HG02970 (cell line): ENCODE data around the gene EHMT1.
A peak's percentile ranks its signal among the peaks of the same experiment; 100 is the strongest.

Experiments used
- ATAC-seq: cut with Tn5 transposase; IDR thresholded peaks from one replicate; pipeline ENCODE4 v1.9.1; 2021; ENCODE audit warnings: mild to moderate bottlenecking, moderate library complexity, moderate number of reproducible peaks; ENCODE audit not compliant: unreplicated experiment, low FRiP score

Gene EHMT1

DNA sequence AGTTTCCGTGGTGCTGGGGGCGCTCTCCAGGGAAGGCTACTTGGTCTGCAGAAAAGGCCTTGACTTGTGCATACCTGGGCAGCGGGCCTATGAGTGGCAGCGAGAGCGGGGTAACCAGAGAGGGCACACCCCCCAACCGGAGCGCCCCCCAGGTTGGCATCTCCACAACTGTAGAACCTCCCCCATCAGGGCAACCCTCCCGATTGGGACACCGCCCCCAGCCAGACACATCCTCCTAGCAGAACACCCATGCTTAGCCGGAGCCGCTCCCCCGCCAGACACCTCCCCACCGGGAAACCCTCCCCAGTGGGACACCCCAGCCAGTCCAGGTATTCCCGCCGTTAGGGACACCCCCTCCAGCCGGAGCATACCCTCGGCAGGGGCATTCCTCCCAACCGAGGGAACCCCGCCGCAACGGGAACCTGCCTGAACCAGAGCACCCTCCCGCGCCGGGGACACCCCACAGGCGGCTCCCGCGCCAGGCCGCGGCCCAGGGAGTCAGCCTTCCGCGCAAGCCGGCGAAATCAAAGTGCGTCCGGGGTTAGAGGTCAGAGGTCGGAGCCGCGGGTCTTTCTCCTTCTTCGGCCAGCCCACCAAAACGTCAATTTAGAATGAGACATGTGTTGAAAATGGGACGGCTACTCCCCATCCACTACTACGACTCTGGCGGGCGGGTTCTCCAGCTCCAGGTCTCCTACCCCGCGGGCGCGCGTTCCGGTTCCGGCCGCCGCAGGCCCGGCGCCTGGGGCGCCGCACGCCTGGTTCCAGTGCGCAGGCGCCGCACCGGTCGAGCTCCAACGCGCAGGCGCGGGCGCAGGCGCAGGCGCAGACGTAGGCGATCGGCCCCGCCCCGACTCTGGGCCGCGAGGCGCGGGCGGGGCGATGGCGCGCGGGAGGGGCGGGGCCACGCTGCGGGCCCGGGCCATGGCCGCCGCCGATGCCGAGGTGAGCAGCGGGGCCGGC, at the start of gene EHMT1:
TSS of gene EHMT1 (plus strand) at position 901 of the 963 bp plus-strand sequence. CDS start at position 925, 24 bp downstream.
- peak; percentile 81 for ATAC-seq

DNA sequence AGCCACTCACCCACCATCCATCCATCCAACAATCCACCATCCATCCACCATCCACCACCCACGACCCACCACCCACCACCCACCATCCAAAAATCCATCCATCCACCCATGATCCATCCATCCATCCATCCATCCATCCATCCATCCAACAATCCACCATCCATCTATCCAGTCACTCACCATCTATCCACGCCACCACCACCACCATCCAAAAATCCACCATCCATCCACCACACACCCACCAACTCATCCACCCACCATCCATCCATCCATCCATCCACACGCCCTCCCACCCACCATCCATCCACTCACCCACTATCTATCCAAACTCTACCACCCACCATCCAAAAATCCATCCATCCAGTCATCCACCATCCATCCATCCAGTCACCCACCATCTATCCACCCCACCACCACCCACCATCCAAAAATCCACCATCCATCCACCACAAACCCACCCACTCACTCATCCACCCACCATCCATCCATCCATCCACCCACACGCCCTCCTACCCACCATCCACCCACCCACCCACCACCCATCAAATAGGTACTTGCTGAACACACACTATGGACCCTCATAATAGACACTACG, 49.1 kb upstream of the EHMT1 start:
- no peak for ATAC-seq

DNA sequence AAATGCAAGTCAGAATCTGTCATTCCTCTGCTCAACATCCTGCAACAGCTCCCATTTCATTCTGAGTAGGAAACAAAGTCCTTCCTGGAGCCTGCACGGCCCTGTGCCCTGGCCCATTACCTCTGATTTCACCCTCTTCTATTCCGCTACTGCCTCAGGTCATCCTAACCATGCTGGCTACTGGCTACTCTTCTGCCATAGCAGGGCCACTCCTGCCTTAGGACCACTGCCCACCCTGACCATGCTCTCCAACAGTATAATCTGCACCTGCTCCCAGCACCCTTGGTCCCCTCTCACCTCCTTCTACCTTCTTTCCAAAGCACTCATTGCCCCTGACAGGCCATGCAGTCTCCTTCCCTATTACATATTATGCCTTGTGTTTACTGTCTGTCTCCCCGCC, 48.2 kb upstream of the EHMT1 start:
- no peak for ATAC-seq

DNA sequence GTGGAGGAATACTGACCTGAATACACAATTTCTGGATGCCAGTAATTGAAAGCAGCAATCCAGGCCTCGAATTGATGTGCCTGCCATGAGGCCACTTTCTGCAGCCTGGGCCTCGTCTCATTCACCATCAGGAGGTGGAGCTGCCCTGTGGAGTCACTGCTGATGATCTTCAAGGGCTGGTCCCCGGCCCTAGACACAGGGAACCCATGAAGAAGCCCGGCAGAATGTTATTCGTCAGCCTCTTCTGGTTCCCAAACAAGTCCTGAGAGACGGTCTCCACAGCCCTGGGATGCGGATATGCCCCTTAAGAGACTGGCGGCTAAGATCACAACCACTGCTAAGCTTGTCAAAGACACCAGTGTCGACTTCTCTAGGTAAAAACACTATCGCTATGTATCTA, 44.6 kb upstream of the EHMT1 start:
- ATAC-seq, result no peak

DNA sequence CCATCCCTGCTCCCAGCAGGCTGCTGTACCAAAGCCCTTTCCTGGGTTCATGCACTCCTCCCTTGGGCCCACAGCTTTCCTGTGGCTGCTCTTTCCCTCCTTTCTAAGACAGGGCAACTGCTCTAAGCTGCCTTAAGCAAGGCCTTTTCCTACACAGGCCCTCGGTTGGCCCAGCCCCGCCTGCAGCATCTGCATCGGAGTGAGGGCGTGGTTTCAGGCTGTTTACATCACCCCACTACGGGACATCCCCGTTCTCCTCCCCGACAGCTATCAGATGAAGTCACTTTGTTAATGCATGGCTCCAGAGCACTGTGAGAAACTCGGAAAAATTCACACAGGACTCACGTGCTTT, 43.5 kb upstream of the EHMT1 start:
- ATAC-seq, result no peak

DNA sequence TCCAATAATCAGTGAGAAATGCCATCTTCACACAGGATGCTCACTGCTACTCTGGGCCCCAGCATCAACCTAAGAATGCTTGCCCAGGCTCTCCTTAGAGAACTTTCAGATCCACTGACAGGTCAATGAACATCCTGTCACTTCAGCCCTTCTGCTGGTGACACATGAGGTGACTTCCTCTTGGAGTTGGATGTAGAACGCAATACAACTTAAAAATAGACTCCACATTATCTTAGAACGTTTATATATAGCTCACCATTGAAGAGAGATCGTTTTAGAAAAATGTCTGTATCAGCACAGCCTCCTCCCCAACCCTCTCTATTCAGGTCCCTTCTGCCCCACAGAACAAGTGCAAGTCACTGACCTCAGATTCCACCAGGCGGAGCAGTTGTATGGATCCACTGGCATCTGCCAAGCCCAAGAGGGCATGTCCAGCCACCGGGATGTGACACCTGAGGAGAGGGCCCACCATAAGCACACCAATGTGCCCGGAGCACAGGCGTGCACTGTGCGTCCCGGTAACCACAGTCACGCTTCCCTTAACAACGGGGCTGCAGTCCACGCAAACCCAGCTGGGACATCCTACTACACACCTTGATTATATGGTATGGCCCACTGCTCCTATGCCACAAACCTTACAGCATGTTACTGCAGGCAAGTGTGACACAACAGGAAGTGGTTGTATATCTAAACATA, 42.9 kb upstream of the EHMT1 start:
- ATAC-seq, result no peak

DNA sequence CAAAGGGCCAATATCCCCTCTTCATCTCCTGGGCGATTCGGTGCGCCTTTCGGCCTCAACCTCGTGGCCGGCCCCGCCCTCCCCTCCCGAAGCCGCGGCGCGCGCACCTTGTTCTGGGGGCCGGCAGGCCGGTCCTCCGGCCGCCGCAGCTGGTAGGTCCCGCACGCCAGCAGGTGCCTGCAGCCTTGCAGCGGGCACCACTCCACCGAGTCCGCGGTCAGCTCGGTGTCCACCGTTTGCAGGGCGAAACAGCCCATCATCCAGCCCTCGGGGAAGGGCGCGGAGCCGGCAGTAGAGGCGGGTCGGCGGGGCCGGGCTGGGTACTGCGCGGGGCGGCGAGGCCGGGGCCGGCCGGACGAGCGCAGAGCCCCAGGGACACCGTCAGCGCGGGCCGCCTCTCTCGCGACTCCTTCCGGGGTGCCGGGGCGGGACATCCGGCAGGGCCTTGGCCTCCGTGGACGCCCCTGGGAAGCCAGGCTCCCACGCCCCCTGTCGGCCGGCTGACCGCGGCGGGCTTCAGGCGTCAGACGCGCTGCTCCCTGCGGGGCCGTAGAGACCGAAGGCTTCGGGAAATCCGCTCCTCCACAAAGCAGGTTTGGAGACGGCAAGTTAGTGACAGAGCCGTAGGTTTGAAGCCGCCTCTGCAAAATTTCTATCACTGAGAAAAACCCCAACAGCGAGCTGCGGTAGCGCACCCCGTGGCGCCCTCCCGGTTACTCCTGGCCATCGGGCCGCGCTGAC, 40.1 kb upstream of the EHMT1 start, which contains the start of gene DPH7:
TSS of gene DPH7 (minus strand) at position 408 of the 741 bp plus-strand sequence. CDS start at position 260, 148 bp downstream.
- ATAC-seq, result peak; percentile 77

DNA sequence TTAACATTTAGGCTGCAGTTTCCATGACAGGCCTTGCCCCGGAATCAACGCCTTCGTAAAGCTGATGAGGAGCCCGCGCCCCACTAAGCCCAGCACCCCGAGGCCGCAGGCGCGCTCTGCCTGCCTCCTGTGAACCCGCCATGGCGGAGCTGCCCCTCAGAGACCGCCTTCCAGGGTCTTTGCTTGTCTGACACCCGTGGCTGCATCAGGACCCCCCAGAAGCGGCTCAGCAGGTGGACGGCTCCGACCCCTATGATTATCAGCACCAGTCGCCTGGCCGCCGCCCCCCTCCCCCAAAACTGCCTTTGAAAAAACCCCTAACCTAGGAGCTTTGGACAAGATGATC, 39.6 kb upstream of the EHMT1 start:
- ATAC-seq, result no peak

DNA sequence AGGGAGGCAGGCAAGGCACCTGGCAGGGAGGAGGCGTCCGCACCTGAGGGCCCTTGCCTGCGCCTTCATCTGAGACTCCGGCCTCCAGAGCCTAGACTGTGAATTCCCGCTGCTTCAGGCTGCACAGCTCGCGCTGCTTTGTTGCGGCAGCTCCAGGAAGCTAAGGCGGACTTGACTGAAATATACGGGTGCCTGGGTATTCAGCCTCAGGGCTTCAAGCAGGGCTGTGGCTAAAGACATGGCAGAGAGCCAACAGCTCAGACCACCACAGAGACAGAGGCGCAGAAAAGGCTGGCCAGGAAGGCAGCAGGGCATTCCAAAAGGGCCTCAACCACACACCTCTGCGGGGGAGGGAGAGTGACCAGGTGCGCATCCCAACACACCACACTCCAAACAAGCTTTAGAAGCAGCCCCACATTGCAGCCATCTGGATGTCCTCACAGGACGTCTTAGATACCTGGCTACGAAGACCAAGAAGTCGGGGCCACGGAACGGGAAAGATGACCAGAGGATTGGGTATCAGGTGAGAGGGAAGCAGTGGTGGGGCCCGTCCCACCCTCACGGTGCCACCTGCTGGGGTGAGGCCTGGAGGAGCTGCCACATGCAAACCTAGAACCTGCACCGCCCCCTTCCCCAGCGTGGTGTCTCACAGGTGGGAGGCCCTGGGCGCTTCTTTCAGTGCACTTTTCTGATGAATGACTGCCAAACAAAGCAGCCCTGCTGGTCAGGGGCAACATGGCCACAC, 38.4 kb upstream of the EHMT1 start:
- no peak for ATAC-seq

DNA sequence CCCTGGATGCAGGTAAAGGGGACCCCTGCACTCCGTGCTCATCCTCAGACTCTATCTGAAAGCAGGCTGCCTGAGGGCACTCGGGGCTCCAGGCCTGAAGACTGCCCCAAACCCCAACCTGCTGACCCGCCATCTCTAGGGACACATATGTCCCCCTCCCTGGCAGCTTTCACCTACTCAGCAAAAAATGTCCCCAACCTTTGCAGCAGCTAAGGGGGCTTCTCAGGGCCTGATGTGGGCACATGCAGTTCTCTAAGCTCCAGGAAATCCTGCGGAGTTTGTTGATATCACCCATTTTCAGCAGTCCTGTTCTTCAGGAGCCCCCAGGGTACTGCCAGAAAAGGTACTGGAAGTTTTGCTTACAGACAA, 37.9 kb upstream of the EHMT1 start:
- ATAC-seq, result no peak

DNA sequence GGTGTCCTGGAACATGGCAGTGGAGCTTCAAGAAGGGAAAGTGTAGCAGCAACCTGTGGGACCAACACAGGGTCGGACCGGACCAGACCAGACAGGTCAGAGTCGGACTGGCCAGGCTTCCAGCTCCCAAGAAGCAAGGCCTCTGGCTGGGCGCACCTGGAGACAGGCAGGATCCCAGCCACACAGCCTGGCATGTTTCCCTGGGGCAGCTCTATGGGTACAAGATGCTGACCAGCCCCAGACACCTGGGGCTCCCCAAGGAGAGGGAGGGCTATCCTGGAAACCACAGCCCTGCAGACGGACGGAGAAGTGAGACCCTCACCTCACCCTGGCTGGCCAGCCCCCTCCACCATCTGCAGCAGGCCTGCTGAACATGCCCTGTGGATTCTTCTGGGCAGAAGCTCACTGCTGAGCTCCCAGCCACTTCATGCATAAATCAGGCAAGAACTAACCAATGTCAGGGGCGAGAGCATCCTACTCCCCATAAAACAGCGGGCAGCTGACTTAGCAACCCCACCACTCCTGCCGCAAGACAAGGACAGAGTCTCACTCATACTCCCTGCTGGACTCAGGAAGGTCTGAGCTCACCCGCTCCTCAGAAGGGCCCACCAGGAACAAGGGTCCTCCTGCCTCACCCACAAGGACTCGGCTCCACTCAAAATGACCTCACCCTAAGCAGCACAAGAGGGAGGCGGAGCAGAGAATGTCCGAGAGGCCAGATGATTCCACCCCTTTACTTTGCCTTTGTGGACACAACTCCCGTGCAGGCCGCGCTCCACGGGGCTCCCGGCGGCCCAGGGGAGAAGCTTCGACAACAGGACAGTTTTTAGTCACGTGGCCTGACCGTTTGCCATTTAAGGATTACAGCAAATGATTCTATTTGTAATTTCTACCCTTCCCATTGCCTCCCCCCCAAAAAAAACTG, 37.2 kb upstream of the EHMT1 start:
- no peak for ATAC-seq

DNA sequence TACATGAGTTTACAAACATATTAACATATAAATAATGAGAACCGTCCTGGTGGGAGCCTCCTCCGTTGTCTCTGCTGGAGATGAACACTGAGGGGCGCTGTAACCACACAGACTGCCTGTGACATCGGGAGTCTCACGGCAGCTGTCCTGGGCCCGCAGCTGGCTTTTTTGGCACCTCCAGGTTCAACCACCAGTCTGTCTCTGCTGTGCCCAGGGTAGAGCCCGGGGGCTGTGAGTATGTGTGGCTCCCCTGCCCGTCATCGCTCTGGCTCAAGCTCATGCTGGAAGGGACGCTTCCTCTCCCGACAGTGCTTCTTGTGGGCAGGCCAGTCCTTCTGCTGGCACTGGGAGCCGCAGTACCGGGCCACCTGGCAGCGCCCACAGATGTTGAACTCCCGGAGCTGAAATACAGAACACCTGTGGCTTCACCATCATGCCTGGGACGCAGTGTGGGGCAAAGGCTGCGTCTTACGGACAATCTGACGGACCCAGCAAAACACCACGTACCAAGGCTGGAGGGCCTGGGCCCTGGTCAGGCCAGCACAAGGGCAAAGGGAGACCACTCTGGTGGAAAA, 36.4 kb upstream of the EHMT1 start:
- no peak for ATAC-seq

DNA sequence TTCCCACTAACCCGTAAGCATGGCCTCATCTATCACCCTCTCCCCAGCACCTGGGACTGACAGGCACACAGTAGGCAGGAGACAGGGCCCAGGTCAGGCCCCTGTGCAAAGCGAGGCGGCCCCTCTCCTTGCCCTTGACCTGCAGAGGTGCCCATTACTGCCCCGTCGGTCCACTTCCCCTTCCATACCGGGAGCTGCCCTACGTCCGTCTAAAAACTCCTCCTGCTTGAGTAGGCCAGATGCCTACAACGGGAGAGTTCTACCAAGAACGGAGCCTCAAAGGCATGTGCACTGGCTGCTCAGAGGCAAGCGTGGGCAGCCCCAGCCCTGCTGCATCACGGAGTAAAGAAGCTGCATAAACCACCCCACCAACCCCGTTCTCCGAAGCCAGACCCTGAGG, 35.5 kb upstream of the EHMT1 start:
- ATAC-seq, result no peak

DNA sequence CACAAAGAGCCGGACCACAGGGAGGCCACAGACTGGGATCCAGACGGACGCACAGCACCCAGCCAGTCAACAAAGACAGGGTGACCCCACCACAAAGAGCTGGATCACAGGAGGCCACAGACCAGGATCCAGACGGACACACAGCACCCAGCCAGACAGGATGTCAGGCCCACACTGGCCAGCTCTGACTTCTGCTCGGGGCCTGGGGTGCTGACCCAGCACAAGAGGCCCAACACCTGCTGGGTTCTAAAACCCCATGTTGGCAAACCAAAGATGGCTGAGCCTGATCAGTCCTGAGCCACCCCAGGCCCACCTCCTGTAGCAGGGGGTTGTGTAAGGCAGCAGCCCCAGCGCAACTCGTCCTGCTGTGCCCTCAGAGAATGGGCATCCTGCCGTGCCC, 34.8 kb upstream of the EHMT1 start:
- no peak for ATAC-seq

DNA sequence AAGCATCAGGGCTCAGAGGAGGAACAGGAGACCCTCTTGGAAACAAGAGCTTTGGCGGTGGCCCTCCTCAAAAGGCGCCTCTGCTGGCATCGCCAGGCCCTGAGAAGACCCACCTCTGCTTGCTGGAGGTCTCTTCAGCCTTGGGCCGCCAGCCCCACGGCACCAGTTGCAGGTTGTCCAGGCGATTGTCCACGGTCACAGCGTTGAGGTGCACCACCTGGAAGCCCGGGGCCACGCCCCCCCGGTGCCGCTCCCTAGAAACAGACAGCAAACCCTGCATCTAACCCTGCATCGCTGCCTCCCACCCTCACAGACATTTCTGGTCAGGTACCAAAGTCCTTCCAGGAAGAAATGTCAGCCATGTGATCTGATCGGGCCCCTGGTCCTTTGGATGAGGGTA, 32.0 kb upstream of the EHMT1 start:
- no peak for ATAC-seq

DNA sequence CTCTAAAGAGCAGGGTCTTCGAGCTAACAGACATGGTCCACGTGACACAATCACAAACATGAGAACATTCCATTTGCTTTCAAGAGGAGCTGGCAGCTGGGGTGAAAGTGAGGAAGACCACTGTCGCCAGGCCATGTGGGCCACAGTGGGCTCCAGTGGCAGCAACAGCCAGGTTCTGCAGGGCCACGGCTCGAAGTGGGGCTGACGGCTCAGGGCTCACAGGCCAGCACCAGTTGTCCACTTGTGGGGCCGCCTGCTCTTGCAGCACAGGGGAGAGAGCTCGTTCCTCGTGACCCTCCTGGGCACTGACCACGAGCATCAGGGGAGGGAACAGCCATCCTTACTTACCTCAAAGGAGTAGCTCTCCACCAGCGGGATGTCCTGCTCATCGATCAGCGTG, 30.5 kb upstream of the EHMT1 start:
- ATAC-seq, result no peak

DNA sequence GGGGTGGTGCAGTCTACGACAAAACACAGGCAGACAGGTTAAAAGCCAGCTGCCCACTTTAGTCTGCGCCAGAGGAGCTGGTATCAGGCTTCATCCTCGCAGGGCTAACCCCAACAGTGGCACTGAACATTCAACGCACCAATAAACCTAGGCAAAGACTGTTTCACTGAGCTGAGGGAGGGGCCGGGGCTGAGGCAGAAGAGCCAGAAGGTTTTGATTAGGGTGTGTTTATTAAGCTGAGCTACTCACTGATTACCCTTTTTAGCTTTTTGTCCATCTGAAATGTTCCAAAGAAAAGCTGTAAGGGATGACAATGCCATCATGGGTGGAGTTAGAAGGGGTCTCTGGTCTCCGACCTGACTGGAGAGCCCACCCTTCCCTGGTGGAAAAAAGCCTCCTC, 29.9 kb upstream of the EHMT1 start:
- ATAC-seq, result no peak

DNA sequence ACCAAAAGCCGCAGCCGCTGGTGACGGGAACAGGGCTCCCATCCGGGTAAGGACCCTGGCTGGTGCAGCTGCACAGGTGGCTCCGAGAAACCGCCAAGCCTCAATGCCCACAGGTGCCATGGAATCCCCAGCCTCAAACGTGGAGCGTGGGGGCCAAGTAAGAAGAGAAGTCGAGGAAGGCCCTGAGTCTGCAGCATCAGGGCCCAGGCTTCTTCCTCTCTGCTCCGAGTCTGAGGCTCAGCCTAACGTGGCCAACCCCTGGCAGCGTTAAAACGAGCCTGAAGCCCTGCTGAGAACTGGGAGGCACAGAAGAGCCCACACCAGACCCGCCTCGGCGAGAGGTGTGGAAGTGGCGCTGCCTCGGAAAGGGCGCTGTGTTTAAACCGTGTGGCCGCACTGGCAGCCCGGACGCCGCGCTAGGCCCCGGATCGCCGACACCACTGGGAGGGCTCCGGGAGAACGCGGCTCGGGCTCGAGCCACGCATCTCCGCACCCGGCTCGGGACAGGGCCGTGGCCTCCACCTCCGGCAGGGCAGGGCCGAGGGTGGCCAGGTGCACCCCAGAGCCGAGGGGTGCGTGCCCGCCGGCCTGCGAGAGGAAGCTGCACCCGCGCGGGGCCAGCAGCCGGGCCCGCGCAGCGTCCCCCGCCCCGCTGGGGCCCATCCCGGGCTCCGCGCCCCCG, 29.2 kb upstream of the EHMT1 start:
- peak; percentile 10 for ATAC-seq
